Suprapubic skin (tissue), 4 donors: ENCODE measurements around the gene EML3. TPM values are rescaled to one million over a fixed set of nuclear protein-coding genes. Genes with fewer than 3 reads are reported as not detected.
A peak's percentile ranks its signal among the peaks of the same experiment; 100 is the strongest.

Experiments used
- DNase-seq, 2 donors: peaks; one replicate each; pipeline ENCODE4 v3.0.0-alpha.2; 2019; ENCODE audit warnings: low spot score in 2 of 2
- H3K27ac ChIP-seq: fragments of 200-600 bp; sonication (generic); one replicate; pipeline ENCODE4 v1.5.1; 2019
- H3K27me3 ChIP-seq: fragments of 200-600 bp; sonication (generic); one replicate; pipeline ENCODE4 v1.5.1; 2019
- H3K36me3 ChIP-seq: fragments of 200-600 bp; sonication (generic); one replicate; pipeline ENCODE4 v1.5.1; 2019
- H3K4me1 ChIP-seq: fragments of 200-600 bp; sonication (generic); one replicate; pipeline ENCODE4 v1.5.1; 2019
- H3K4me3 ChIP-seq: fragments of 200-600 bp; sonication (generic); one replicate; pipeline ENCODE4 v1.5.1; 2019; ENCODE audit warnings: mild to moderate bottlenecking
- H3K9me3 ChIP-seq: fragments of 200-600 bp; sonication (generic); one replicate; pipeline ENCODE4 v1.5.1; 2019
- CTCF ChIP-seq, 2 donors: fragments of 200-600 bp in 1 of 2; fragments of 450-650 bp in 1 of 2; sonication (generic) in 1 of 2; IDR thresholded peaks; one replicate each; pipeline ENCODE4 v1.5.1; 2016 to 2019; ENCODE audit warnings: antibody characterized with exemption in 2 of 2, mild to moderate bottlenecking in 1 of 2, moderate library complexity in 1 of 2
- EP300 ChIP-seq: sonication (generic); formaldehyde crosslinking; IDR thresholded peaks from one replicate; pipeline ENCODE4 v1.6.1; 2017; ENCODE audit warnings: antibody characterized with exemption
- POLR2A ChIP-seq, 2 donors: fragments of 450-650 bp; IDR thresholded peaks; one replicate each; pipeline ENCODE4 v1.6.1; 2017; ENCODE audit warnings: antibody characterized with exemption in 2 of 2, mild to moderate bottlenecking in 2 of 2, moderate library complexity in 2 of 2
- POLR2AphosphoS5 ChIP-seq, 3 donors: sonication (generic); formaldehyde crosslinking; IDR thresholded peaks; one replicate each; pipeline ENCODE4 v1.6.1; 2017; ENCODE audit warnings: antibody characterized with exemption in 3 of 3
- WGBS: methylation state at CpG from one replicate; pipeline ENCODE4 v1.1.5; 2018; 5-methylcytosine and 5-hydroxymethylcytosine counted together
- total RNA-seq, 4 donors: library from RNA; depleted of rRNA; stranded (reverse); fragments of >200 nt; gene quantifications; one replicate each; pipeline ENCODE4 v1.1.0, GENCODE V29; 2016

The EML3 gene
- total RNA-seq, 4 donors from 2014 or later, result 43.1 to 74.8 (median 55.8) TPM

GRCh38 chr11:62575837-62576236 lies 36.7 kb downstream of the EML3 start:
- Histone ChIP-seq H3K27ac (peak overlapping the region; percentile 93), H3K27me3 (no peaks in the 10 kb centered on the region), H3K36me3 (peaks cover 47% of the 10 kb centered on the region), H3K4me1 (peaks cover 44% of the 10 kb centered on the region), H3K9me3 (no peaks in the 10 kb centered on the region), H3K4me3 (peak overlapping the region; percentile 92)
- TF ChIP-seq POLR2AphosphoS5 (IDR thresholded peaks at IDR 0.05) (no peak), EP300 (no peak), POLR2A (IDR thresholded peaks at IDR 0.05) (no peak), CTCF (IDR thresholded peaks at IDR 0.05) (no peak)
- DNase-seq, result no peak
- WGBS, result 80% methylated on average over 14 of the region's 14 CpGs

GRCh38 chr11:62575156-62575555 lies 37.4 kb downstream of the EML3 start:
- H3K36me3 ChIP-seq, result peaks cover 53% of the 10 kb centered on the region
- peak overlapping the region; percentile 93 for H3K27ac ChIP-seq
- peak in 1 of 2 donors; percentile 67 for DNase-seq
- no peaks in the 10 kb centered on the region for H3K9me3 ChIP-seq
- no peaks in the 10 kb centered on the region for H3K27me3 ChIP-seq
- peaks cover 45% of the 10 kb centered on the region for H3K4me1 ChIP-seq
- TF ChIP-seq POLR2A (IDR thresholded peaks at IDR 0.05), result no peak
- TF ChIP-seq EP300, result no peak
- TF ChIP-seq POLR2AphosphoS5 (IDR thresholded peaks at IDR 0.05), result no peak
- peak overlapping the region; percentile 92 for H3K4me3 ChIP-seq
- WGBS, result 37% methylated on average over 17 of the region's 17 CpGs

GRCh38 chr11:62574363-62575071 lies 38.1 kb downstream of the EML3 start:
- peaks cover 51% of the 10 kb centered on the region for H3K4me1 ChIP-seq
- DNase-seq, result peak in 1 of 2 donors; percentile 65
- under 1% methylated on average over 32 of the region's 33 CpGs for WGBS
- peak overlapping the region; percentile 93 for H3K27ac ChIP-seq
- no peaks in the 10 kb centered on the region for H3K9me3 ChIP-seq
- peaks cover 53% of the 10 kb centered on the region for H3K36me3 ChIP-seq
- H3K27me3 ChIP-seq, result no peaks in the 10 kb centered on the region
- peak overlapping the region; percentile 92 for H3K4me3 ChIP-seq
- no peak for TF ChIP-seq CTCF (IDR thresholded peaks at IDR 0.05)
- TF ChIP-seq POLR2AphosphoS5 (IDR thresholded peaks at IDR 0.05), result no peak
- no peak for TF ChIP-seq POLR2A (IDR thresholded peaks at IDR 0.05)
- no peak for TF ChIP-seq EP300

- peak; percentile 98 to 99 for DNase-seq
- H3K36me3 ChIP-seq, result peaks cover 54% of the 10 kb centered on the region
- H3K4me1 ChIP-seq, result peaks cover 51% of the 10 kb centered on the region
- 0% methylated on average over 33 of the region's 46 CpGs for WGBS
- TF ChIP-seq POLR2A (IDR thresholded peaks at IDR 0.05), result peak; percentile 11 to 53
- TF ChIP-seq CTCF (IDR thresholded peaks at IDR 0.05), result no peak
- peak in 2 of 3 donors; percentile 35 to 81 for TF ChIP-seq POLR2AphosphoS5 (IDR thresholded peaks at IDR 0.05)
- TF ChIP-seq EP300, result no peak
- H3K4me3 ChIP-seq, result peak within 1 kb of the TSS; percentile 92
- peak within 1 kb of the TSS; percentile 93 for H3K27ac ChIP-seq
- H3K27me3 ChIP-seq, result no peaks in the 10 kb centered on the region
- no peaks in the 10 kb centered on the region for H3K9me3 ChIP-seq
Measured at GRCh38 chr11:62573592-62574362, 38.8 kb downstream of the EML3 start, which contains the start of gene EEF1G. Gene EEF1G, minus strand, starts transcription at chr11:62573891. Its CDS starts 49 bp downstream, at chr11:62573842.

- Histone ChIP-seq H3K27me3 (no peaks in the 10 kb centered on the region), H3K27ac (peak overlapping the region; percentile 69), H3K4me1 (peaks cover 51% of the 10 kb centered on the region), H3K9me3 (no peaks in the 10 kb centered on the region), H3K4me3 (peak overlapping the region; percentile 92), H3K36me3 (peaks cover 52% of the 10 kb centered on the region)
- 1% methylated on average over 33 of the region's 33 CpGs for WGBS
- TF ChIP-seq EP300 (no peak), POLR2A (IDR thresholded peaks at IDR 0.05) (no peak), CTCF (IDR thresholded peaks at IDR 0.05) (no peak), POLR2AphosphoS5 (IDR thresholded peaks at IDR 0.05) (no peak)
- DNase-seq, result no peak
Measured at GRCh38 chr11:62573006-62573591, 39.5 kb downstream of the EML3 start.
